HG03342 (cell line): ENCODE measurements around the gene ZNF782.
"Not testable (repeated sequence)": the region's sequence is repeated elsewhere in the genome, so short reads cannot be mapped to it uniquely, and the experiment has no call there.

Experiments
- ATAC-seq: cut with Tn5 transposase; IDR thresholded peaks from one replicate; pipeline ENCODE4 v1.9.1; 2021; ENCODE audit warnings: mild to moderate bottlenecking, moderate library complexity; ENCODE audit not compliant: unreplicated experiment

ZNF782 gene

DNA sequence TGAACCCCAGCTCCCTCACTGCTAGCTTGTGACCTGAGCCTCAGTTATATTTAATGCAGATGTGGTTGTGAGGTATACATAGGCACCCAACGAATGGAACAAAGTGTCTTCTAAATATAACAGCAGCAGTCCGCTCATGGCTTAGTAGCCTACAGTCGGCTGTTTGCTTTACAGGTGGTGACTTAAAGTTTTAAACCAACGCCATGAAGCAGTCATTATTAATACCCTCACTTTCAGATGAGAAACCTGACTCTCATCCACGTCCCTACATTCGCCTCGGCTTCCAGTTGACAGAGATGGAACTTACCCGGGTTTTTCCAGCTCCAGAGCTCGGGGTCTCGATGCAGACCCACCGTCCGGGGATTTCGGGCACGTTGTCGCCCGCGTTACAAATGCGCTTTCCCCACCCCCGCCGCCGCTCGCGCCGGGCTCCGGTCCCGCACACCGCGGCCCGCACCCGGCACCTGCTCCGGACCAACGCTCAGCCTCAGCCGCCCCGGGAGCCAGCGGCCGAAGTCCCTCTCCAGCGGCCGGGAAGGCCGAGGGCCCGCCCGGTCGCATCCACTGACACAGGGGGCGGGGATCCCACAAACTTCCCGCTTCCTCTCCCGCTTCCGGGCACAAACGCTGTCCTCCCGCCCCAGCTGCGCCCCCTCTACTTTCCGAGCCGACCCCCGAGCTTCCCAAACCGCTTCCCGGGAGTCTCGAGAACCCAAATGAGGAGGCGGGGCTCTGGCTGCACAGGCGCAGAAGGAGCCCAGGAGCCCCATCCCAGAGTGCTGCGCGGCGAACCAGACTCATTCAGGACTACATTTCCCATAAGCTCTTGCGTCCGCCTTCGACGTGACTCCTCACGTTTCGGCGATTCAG is at the start of gene ZNF782:
Gene ZNF782, minus strand, starts transcription at position 734 of the 870 bp plus-strand sequence. CDS start 2,553 bp downstream, outside the sequence.
- ATAC-seq = peak; percentile 91

DNA sequence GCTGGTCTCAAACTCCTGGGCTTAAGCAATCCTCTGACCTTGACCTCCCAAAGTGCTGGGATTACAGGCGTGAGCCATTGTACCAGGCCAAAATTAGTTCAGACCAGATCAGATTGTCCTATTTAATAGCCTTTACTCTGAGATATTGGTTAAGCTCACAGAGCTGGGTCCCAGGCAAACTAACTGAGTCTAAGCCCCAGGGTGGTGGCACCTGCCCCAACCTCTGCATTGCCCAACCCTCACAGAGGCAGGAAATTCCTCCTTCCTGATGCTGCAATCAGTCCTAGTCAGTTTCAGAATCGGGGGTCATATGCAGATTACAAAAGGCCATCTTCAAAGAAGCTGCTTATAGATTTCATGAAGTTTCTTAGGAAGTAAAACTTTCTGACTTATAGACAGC is 45.7 kb upstream of the ZNF782 start:
- ATAC-seq = not testable (repeated sequence)

DNA sequence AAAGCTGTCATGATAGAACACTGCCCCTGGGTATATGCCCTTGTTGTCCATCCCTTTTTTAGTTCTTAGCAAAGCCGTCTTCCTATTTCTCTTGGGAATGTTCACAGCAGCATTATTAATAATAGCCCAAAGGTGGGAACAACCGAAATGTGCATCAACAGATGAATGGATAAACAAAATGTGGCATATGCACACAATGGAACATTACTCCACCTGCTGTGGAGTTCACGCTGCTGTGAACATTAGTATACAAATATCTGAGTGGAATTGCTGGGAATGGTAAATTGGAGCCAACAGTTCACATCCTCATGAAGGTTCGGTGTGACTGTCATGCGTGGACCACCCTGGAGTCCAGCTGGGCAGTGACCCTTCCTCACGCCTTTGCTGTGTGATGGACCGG is 37.8 kb upstream of the ZNF782 start:
- no peak for ATAC-seq

DNA sequence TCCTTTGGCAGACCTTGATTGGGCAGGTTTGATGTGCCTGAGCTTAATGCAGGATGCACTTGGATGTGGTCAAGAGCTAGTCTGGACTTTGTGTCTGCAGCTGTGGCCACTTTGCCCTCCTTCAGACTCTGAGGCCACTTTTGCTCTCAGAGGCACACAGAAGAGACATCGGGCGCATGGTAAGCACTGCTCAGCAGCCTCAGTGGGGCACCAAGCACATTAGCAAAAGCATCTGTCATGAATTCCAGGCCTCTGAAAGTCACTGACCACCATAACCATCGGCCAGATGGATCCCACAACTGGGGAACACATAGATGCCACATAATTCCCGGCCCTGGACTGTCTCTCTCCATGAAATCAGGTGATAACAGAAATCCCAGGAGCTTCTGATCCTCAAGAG is 34.3 kb upstream of the ZNF782 start:
- ATAC-seq = no peak

DNA sequence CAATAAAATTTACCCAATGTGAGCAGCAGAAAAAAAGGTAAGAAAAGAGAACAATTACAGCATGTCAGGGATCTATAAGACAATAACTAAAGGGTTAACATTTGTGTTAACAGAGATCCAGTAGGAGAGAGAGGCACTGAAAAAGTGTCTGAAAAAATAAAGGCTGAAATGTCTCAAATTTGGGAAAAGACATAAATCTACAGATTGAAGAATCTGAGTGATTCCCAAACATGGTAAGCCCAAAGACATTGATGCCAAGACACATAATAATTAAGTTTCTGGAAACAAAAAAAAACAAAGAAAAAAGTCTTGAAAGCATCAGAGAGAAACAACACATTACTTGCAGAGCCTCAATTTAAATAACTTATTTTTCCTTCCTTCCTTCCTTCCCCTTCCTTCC is 31.1 kb upstream of the ZNF782 start:
- no peak for ATAC-seq

DNA sequence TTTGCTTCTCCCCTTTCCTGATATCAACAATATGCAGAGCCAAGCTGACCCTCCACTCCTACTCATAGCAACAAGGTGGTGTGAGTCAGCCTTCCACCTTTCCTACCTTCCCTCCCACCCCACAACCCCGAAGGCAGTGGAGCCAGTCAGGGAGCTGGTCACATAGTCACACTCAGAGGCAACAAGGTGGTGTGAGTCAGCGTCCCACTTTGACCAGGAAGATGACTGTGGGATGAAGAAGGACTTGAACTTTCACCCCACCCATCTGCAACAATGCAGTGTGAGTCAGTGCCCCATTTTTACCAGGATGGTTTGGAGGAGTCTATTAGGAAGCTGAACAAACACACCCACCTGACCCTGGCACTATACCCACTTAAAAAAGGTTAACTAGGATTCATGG is 30.1 kb upstream of the ZNF782 start:
- ATAC-seq = no peak

DNA sequence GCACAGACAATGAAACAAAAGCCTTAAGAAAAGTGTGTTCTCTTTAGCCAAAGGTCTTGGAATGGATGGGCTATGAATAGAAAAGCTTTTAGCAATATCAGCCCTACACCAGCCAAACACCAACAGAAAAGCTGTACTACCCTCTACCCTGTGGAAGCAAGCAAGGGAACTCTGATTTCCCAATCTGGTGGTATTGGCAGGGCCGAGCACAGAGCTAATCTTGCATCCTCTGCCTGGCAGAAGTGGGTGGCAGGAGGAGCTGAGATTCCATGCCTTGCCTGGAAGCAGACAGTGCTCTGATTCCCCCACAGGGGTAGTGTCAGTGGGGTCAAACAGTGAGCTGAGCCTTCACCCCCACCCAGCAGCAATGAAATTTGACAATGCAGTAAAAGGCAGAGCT is 29.6 kb upstream of the ZNF782 start:
- ATAC-seq = no peak

DNA sequence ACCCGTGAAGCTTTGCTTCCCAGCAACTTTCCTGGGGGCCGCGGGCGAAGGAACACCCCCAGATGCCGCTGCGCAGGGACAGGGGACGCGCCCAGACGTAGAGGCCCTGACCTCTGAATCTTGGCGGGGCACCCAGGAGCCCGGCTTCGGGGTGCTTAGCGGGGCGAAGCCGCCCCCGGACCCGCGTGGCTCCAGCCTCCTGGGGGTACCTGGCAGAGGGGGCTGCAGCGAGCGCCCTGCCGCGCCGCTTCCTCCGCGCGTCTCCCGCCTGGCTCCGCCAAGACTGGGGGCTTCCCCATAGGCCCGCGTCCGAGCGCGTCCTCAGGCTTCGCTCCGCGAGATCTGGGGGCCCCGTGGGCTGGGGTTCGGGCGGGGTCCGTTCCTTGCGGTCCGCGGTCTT is 23.0 kb upstream of the ZNF782 start:
- no peak for ATAC-seq

DNA sequence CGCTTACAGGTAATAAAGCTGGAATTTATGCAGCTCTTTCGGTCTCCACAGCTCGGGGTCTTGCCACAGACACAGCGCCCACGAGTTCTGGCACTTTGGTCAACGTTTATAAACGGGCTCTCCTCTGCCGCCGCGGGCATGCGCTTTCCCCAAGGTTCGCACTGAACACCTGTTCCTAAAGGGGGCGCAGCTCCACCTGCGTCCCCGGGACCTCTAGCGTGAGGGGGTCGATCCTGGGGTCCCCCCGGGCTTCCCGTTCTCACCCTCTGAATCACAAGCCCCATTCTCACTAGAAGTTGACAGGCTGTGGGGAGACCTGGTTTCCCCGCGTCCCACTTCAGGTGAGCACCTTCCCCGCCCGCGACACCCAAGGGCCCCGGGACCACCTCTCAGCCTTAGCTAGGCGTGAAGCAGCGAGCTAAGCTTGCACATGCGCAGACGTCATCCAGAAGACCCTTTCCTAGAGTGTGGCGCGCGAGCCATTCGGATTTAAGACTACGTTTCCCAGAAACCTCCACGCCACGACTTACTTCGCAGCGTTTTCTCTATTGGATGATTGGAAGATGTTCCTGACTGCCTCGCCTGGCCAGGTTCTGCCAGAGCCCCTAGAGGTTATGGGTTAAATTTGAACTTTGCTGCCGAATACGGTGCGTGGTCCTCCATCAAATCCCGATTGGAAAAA is 21.3 kb upstream of the ZNF782 start:
- ATAC-seq = peak; percentile 62

DNA sequence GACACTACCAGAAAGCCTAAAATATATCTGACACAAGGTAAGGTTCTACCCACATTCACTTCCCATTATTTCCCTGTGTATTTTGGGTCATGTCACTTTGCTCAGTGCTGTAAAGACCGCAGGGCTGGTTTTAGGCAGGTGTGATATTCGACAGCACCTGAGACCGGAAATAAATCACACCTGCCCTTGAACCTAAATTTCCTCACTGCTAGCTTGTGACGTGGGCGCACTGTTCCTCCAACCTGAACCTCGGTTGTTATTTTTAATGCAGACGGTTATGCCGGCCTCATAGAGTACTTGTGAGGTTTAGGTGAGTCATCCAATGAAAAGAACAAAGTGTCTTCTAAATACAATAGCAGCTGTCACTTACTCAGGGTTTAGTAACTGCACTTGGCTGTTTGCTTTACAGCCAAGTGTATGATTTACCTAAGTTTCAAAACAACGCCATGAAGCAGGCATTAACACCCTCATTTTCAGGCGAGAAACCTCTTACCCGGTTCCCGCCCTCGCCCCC is 20.7 kb upstream of the ZNF782 start:
- peak; percentile 59 for ATAC-seq

DNA sequence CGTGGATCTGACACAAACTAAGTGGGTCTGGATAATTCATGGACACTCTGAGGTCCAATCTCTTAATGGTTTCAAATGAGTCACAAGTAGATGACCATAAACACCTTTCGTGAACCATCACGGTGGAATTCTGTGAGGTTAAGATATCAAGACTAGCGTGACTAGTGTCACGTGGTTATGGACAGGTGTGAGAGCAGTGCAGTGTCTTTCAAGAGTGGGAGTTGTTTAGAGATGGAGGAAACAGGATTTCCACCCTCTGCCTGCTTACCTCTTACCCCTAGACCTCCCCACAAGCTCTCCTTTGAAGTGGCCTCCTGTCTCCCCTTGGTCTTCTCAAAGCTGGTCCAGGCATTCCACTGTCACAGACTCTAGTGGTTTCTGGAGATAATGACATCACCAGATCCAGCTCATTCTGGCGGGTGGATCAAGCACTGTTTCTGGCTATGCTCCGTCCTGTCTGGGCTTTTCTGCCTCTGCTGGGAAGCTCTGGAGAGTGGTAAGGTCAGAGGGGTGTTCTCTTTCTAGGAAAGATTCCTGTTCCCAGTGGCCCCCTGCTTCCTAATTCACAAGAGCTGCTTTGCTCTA is 20.0 kb upstream of the ZNF782 start:
- ATAC-seq = no peak

DNA sequence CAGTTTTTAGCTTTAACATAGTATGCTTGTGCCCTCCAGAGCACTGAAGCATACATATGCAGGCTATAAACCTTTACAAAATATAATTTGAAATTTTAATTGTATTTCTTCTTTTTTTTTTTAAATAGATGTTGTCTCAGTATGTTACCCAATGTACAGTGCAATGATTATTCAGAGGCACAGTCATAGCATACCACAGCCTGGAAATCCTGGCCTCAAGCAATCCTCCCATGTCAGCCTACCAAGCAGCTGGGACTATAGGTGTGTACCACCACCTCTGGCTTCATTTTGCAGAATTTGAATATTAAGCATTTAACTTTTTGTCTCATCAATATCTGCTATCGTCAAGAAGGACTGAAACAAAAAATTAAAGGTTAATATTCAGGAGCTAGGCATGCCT is 16.9 kb upstream of the ZNF782 start:
- no peak for ATAC-seq

DNA sequence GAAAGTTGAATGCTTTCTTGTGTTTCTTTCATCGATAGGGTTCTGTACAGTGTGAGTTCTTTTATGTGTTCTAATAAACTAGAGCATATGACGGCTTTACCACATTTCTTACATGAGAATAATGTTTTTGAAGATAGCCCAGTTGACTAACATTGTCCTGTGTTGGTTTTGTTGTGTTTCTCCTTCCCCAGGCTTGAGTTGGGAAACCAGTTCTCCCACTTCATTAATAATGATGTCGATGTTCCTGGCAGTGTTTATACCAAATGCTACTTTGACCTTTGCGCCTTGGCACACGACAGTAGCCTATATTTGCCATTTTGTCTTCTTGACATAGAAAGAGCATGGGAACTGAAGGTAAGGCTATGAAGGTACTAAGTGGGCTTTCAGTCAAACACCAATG is 14.4 kb upstream of the ZNF782 start:
- ATAC-seq = no peak

DNA sequence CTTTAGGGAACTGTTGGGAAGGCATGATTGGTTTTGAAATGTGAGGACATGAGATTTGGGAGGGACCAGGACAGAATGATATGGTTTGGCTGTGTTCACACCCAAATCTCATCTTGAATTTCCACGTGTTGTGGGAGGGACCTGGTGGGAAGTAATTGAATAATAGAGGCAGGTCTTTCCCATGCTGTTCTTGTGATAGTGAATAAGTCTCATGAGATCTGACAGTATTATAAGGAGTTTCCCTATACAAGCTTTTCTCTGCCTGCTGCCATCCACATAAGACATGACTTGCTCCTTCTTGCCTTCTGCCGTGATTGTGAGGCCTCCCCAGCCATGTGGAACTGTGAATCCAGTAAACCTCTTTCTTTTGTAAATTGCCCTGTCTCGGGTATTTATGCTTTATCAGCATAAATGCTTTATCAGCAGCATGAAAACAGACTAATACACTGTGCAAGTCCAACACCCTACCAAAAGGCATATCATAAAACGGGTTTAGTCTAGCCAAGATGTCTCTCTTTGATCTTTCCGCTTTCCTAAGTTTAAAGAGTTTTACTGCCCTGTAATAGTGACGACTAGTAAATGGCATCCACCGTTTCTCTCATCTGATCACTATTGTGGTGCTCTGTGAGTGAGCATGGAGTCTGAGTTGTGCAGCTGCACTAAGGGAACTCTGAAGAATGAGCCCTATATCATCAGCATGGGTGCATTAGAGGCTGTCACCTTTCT is 12.9 kb upstream of the ZNF782 start:
- no peak for ATAC-seq

DNA sequence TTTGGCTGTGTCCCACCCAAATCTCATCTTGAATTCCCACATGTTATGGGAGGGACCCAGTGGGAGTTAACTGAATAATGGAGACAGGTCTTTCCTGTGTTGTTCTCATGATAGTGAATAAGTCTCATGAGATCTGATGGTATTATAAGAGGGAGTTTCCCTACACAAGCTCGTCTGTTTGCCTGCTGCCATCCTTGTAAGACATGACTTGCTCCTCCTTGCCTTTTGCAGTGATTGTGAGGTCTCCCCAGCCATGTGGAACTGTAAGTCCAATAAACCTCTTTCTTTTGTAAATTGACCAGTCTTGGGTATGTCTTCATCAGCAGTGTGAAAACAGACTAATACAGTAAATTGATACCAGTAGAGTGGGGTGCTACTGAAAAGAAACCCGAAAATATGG is 10.9 kb upstream of the ZNF782 start:
- ATAC-seq = not testable (repeated sequence)

DNA sequence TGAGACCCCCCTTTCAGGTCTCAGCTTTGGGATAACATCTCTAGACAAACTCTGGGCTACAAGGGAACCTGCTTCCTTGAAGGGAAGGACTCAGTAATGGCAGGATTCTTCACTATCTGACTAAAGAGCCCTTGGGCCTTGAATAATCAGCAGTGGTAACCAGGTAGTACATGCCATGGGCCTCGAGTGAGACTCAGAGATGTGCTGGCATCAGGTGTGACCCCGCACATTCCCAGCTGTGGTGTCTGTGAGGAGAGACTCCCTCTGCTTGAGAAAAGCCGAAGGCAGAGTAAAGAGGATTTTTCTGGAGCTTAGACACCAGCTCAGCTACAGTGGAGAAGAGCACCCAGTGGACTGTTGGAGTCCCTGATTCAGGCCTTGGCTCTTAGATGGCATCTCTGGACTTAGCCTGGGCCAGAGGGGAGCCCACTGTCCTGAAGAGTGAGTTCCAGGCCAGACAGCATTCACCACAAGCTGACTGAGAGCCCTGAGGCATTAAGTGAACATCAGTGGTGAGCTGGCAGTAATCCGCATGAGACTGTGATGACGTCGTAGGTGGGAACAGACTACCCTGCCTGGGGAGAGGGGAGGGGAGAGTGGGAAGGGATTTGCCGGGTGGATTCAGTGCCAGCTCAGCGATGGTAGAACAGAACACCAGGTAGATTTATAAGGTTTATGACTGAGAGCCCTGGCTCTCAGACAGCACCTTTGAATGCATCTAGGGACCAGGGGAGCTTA is 5.3 kb upstream of the ZNF782 start:
- ATAC-seq = no peak

DNA sequence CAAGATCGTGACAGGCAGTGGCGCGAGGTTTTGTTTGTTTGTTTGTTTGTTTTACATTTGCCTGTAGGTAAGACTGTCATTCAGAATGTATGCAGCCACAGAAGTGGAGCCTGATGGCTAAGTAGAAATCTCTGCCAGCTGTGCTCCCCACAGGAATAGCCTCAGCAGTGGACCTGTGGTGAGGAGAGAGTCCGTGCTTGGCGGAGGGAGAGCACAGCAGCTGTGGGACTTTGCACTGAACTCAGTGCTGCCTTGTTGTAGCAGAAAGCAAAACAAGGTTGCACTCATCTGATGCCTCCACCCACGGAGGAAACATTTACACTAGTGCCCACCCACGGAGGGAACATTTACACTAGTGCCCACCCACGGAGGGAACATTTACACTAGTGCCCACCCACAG is 4.4 kb upstream of the ZNF782 start:
- ATAC-seq = no peak

DNA sequence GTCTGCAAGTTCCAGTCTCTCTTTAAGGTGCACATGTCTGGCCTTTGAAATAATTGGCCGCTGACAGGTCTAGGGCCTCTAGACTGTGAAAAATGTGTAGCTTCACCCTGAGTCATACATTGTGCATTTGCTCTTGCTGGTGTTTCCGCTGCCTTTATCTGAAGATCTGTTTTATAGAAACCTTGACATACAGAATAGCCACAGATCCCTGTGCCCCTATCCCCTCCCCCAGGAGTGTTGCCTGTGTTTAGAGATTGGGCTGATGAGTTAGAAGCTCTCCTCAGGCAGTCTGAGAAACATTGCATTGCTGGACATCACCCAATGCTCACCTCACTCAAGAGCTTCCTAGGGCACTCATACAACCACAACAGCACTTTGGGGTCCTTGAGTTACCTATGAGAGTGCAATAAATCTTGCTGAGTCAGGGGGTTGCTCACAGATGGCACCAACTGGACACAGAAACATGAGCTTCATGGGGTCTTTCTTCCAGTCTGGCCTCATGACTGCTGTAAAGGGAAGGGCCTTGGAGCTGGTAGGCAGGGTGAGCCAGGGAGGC is 3.8 kb upstream of the ZNF782 start:
- ATAC-seq = no peak

DNA sequence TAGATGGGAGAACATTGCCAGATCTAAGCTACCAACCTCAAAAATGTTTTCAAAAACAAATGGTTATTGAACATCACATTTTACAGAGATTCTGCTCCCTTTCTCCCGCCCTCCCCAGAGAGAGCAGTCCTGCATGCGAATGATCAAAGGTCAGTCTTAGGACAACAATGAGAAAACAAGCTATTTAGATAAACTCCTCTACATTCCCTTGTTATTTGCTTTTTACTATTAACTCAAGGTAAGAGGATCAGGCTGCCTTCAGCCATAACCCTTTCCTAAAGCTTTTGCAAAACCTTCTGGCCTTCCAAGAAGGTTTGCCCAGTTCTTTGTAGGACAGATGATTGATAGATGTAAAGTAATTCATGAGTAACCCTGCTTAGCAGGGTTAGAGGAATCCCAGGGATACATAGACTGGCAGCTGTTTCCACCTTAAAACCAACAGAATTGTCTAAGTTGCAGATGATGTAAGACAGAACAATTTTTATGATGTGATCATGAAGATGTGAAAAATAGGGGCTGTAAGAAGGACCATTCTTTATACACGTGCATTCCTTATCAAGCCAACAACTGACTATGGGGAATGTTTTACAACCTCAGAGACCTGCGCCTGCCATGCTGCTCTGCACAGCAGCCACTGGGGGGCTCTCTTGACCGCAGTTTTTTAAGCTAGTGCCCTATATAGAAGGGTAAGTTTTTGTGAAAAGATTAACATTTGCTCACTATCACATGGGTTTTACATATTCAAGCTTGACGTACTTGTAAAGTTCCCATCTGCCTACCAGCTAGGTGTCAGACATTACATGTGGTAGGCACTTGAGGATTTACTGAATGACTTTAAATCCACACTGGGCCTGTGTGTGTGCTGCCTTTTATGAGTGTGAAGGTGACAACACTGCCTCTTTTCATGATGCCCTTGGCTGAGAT is 2.3 kb upstream of the ZNF782 start:
- peak; percentile 48 for ATAC-seq
